Activated CD8-positive, alpha-beta memory T cell treated with anti-CD3 and anti-CD28 coated beads, Interleukin-2, amount 50 U/mL, for 48 hours (primary cell): ENCODE data around the gene CRADD.
"Not testable (repeated sequence)": the region's sequence is repeated elsewhere in the genome, so short reads cannot be mapped to it uniquely, and the experiment has no call there.

Experiments used
- DNase-seq: peaks from one replicate; pipeline ENCODE4 v3.0.0-alpha.2; 2020

The CRADD gene

GRCh38 chr12:93883436-93884154 is 206.4 kb downstream of the CRADD start:
- DNase-seq, result no peak

- DNase-seq, result no peak
These were observed 207.8 kb downstream of the CRADD start for GRCh38 chr12:93884794-93885460.

- DNase-seq, result not testable (repeated sequence)
These were observed 208.9 kb downstream of the CRADD start for GRCh38 chr12:93885973-93886532.

- no peak for DNase-seq
These were observed 209.6 kb downstream of the CRADD start for GRCh38 chr12:93886533-93887511.

- no peak for DNase-seq
These were observed 211.8 kb downstream of the CRADD start for GRCh38 chr12:93888964-93889363.

GRCh38 chr12:93889516-93890212 is 212.5 kb downstream of the CRADD start:
- no peak for DNase-seq

- no peak for DNase-seq
These were observed 215.5 kb downstream of the CRADD start for GRCh38 chr12:93892423-93893268.

- no peak for DNase-seq
These were observed 217.4 kb downstream of the CRADD start for GRCh38 chr12:93894391-93895088.

GRCh38 chr12:93895089-93895445 is 217.9 kb downstream of the CRADD start:
- DNase-seq, result no peak

GRCh38 chr12:93896427-93896826 is 219.3 kb downstream of the CRADD start:
- no peak for DNase-seq

- DNase-seq, result no peak
These were observed 219.8 kb downstream of the CRADD start for GRCh38 chr12:93896952-93897351.

- no peak for DNase-seq
These were observed 224.6 kb downstream of the CRADD start for GRCh38 chr12:93901739-93902138.

GRCh38 chr12:93902192-93902591 is 225.0 kb downstream of the CRADD start:
- no peak for DNase-seq

GRCh38 chr12:93902736-93903562 is 225.8 kb downstream of the CRADD start:
- DNase-seq, result no peak

GRCh38 chr12:93904124-93904523 is 226.9 kb downstream of the CRADD start:
- DNase-seq, result no peak

- DNase-seq, result no peak
These were observed 231.1 kb downstream of the CRADD start for GRCh38 chr12:93908264-93908663.

- DNase-seq, result no peak
These were observed 231.8 kb downstream of the CRADD start for GRCh38 chr12:93908846-93909567.

GRCh38 chr12:93911396-93911795 is 234.2 kb downstream of the CRADD start:
- DNase-seq, result no peak

GRCh38 chr12:93912086-93912733 is 235.0 kb downstream of the CRADD start:
- no peak for DNase-seq
